Measurements from ENCODE around the gene SYN1.

Gene SYN1

GRCh38 chrX:47611926-47612325 lies 7.7 kb downstream of the SYN1 start:
- no peaks in the 10 kb centered on the region for H3K27me3 ChIP-seq (ENCODE audit: low read length)
- no peak overlapping the region for H3K27ac ChIP-seq (ENCODE audit: low read depth, low read length)
- no peaks in the 10 kb centered on the region for H3K9me2 ChIP-seq (replicated peaks; ENCODE audit: insufficient read depth, low read length)
- no peaks in the 10 kb centered on the region for H3K36me3 ChIP-seq (ENCODE audit: low read length)
- H3K4me2 ChIP-seq (ENCODE audit: low read depth, low read length, poor library complexity, severe bottlenecking): no peak overlapping the region
- no peak overlapping the region for H3K9ac ChIP-seq (ENCODE audit: low read length)
- no peaks in the 10 kb centered on the region for H4K20me1 ChIP-seq (ENCODE audit: low read depth, low read length)
- H3F3A ChIP-seq (ENCODE audit: insufficient read depth): no peaks in the 10 kb centered on the region
- H2AFZ ChIP-seq (ENCODE audit: low read depth, low read length, severe bottlenecking): no peak overlapping the region
- H3K79me2 ChIP-seq (ENCODE audit: insufficient read depth, low read length): no peaks in the 10 kb centered on the region
- no peak overlapping the region for H3K4me3 ChIP-seq (ENCODE audit: insufficient read depth, low read length, poor library complexity, severe bottlenecking)
- TF ChIP-seq EZH2phosphoT487 (conservative IDR thresholded peaks at IDR 0.05; ENCODE audit: low read length): no peak
- TF ChIP-seq, protein P1, sequence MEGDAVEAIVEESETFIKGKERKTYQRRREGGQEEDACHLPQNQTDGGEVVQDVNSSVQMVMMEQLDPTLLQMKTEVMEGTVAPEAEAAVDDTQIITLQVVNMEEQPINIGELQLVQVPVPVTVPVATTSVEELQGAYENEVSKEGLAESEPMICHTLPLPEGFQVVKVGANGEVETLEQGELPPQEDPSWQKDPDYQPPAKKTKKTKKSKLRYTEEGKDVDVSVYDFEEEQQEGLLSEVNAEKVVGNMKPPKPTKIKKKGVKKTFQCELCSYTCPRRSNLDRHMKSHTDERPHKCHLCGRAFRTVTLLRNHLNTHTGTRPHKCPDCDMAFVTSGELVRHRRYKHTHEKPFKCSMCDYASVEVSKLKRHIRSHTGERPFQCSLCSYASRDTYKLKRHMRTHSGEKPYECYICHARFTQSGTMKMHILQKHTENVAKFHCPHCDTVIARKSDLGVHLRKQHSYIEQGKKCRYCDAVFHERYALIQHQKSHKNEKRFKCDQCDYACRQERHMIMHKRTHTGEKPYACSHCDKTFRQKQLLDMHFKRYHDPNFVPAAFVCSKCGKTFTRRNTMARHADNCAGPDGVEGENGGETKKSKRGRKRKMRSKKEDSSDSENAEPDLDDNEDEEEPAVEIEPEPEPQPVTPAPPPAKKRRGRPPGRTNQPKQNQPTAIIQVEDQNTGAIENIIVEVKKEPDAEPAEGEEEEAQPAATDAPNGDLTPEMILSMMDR (IDR thresholded peaks at IDR 0.05; ENCODE audit: insufficient read depth, low read length, poor library complexity, severe bottlenecking): no peak
- H3K9me3 ChIP-seq (ENCODE audit: insufficient read depth, low read length): no peaks in the 10 kb centered on the region

- H3K9me3 ChIP-seq (ENCODE audit: insufficient read depth, low read length): no peaks in the 10 kb centered on the region
- H3K9ac ChIP-seq (ENCODE audit: low read length): no peak overlapping the region
- H3K27ac ChIP-seq (ENCODE audit: low read depth, low read length): no peak overlapping the region
- no peaks in the 10 kb centered on the region for H3K79me2 ChIP-seq (ENCODE audit: insufficient read depth, low read length)
- no peaks in the 10 kb centered on the region for H3F3A ChIP-seq (ENCODE audit: insufficient read depth)
- H3K4me3 ChIP-seq (ENCODE audit: insufficient read depth, low read length, poor library complexity, severe bottlenecking): no peak overlapping the region
- TF ChIP-seq, protein P1 (IDR thresholded peaks at IDR 0.05; ENCODE audit: insufficient read depth, low read length, poor library complexity, severe bottlenecking): no peak
- TF ChIP-seq EZH2phosphoT487 (conservative IDR thresholded peaks at IDR 0.05; ENCODE audit: low read length): no peak
- no peaks in the 10 kb centered on the region for H3K36me3 ChIP-seq (ENCODE audit: low read length)
- H2AFZ ChIP-seq (ENCODE audit: low read depth, low read length, severe bottlenecking): no peak overlapping the region
- H4K20me1 ChIP-seq (ENCODE audit: low read depth, low read length): no peaks in the 10 kb centered on the region
- no peaks in the 10 kb centered on the region for H3K27me3 ChIP-seq (ENCODE audit: low read length)
- no peaks in the 10 kb centered on the region for H3K9me2 ChIP-seq (replicated peaks; ENCODE audit: insufficient read depth, low read length)
- H3K4me2 ChIP-seq (ENCODE audit: low read depth, low read length, poor library complexity, severe bottlenecking): no peak overlapping the region
These were observed 8.2 kb downstream of the SYN1 start for GRCh38 chrX:47611489-47611888.

GRCh38 chrX:47610511-47610910 lies 9.1 kb downstream of the SYN1 start:
- Histone ChIP-seq H3K36me3 (ENCODE audit: low read length) (no peaks in the 10 kb centered on the region), H3K4me2 (ENCODE audit: low read depth, low read length, poor library complexity, severe bottlenecking) (no peak overlapping the region), H3K27me3 (ENCODE audit: low read length) (no peaks in the 10 kb centered on the region), H3K4me3 (ENCODE audit: insufficient read depth, low read length, poor library complexity, severe bottlenecking) (no peak overlapping the region), H3K9me2 (replicated peaks; ENCODE audit: insufficient read depth, low read length) (no peaks in the 10 kb centered on the region), H3K79me2 (ENCODE audit: insufficient read depth, low read length) (no peaks in the 10 kb centered on the region), H4K20me1 (ENCODE audit: low read depth, low read length) (no peaks in the 10 kb centered on the region), H3K9me3 (ENCODE audit: insufficient read depth, low read length) (no peaks in the 10 kb centered on the region), H3K27ac (ENCODE audit: low read depth, low read length) (no peak overlapping the region), H3F3A (ENCODE audit: insufficient read depth) (no peaks in the 10 kb centered on the region), H2AFZ (ENCODE audit: low read depth, low read length, severe bottlenecking) (no peak overlapping the region), H3K9ac (ENCODE audit: low read length) (no peak overlapping the region)
- TF ChIP-seq EZH2phosphoT487 (conservative IDR thresholded peaks at IDR 0.05; ENCODE audit: low read length): no peak
- TF ChIP-seq, protein P1 (IDR thresholded peaks at IDR 0.05; ENCODE audit: insufficient read depth, low read length, poor library complexity, severe bottlenecking): no peak

All from SU-DHL-6 (cell line).